Middle frontal gyrus (tissue), 1 donor: Measurements from ENCODE around the gene KMT5B.

Source experiments
- DNase-seq: peaks from one replicate; pipeline ENCODE4 v3.0.0-alpha.2; 2015; ENCODE audit warnings: low spot score; ENCODE audit errors: extremely low spot score

KMT5B gene

GRCh38 chr11:68186061-68186460, 27.0 kb downstream of the KMT5B start:
- no peak for DNase-seq

GRCh38 chr11:68181719-68182451, 31.2 kb downstream of the KMT5B start:
- no peak for DNase-seq

GRCh38 chr11:68179847-68180246, 33.2 kb downstream of the KMT5B start:
- no peak for DNase-seq

- DNase-seq: no peak
Observed at GRCh38 chr11:68177877-68178276, 35.2 kb downstream of the KMT5B start.

- DNase-seq: no peak
Observed at GRCh38 chr11:68173926-68174325, 39.2 kb downstream of the KMT5B start.

- DNase-seq: no peak
Observed at GRCh38 chr11:68169442-68169841, 43.7 kb downstream of the KMT5B start.

- no peak for DNase-seq
Observed at GRCh38 chr11:68168694-68169093, 44.4 kb downstream of the KMT5B start.

GRCh38 chr11:68167474-68167873, 45.6 kb downstream of the KMT5B start:
- no peak for DNase-seq

- DNase-seq: no peak
Observed at GRCh38 chr11:68166969-68167368, 46.1 kb downstream of the KMT5B start.

- DNase-seq: no peak
Observed at GRCh38 chr11:68165601-68166000, 47.5 kb downstream of the KMT5B start.

- no peak for DNase-seq
Observed at GRCh38 chr11:68164437-68164836, 48.7 kb downstream of the KMT5B start.

GRCh38 chr11:68163691-68164090, 49.4 kb downstream of the KMT5B start:
- no peak for DNase-seq

GRCh38 chr11:68160100-68160695, 52.9 kb downstream of the KMT5B start:
- no peak for DNase-seq

- no peak for DNase-seq
Observed at GRCh38 chr11:68159665-68160064, 53.4 kb downstream of the KMT5B start.

- no peak for DNase-seq
Observed at GRCh38 chr11:68159161-68159560, 53.9 kb downstream of the KMT5B start.

- DNase-seq: no peak
Observed at GRCh38 chr11:68158580-68158979, 54.5 kb downstream of the KMT5B start.

GRCh38 chr11:68153742-68154141, 59.4 kb downstream of the KMT5B start:
- DNase-seq: no peak

GRCh38 chr11:68150037-68150436, 63.1 kb downstream of the KMT5B start:
- DNase-seq: no peak

- DNase-seq: no peak
Observed at GRCh38 chr11:68149417-68149816, 63.7 kb downstream of the KMT5B start.

- no peak for DNase-seq
Observed at GRCh38 chr11:68148879-68149278, 64.2 kb downstream of the KMT5B start.

- DNase-seq: no peak
Observed at GRCh38 chr11:68148071-68148805, 64.9 kb downstream of the KMT5B start.

- no peak for DNase-seq
Observed at GRCh38 chr11:68146704-68147474, 66.2 kb downstream of the KMT5B start.
